H1 (cell line): ENCODE results near the gene CLASP2. TPM values are rescaled to one million over a fixed set of nuclear protein-coding genes. Genes with fewer than 3 reads are reported as not detected.
"Not testable (repeated sequence)": the region's sequence is repeated elsewhere in the genome, so short reads cannot be mapped to it uniquely, and the experiment has no call there.

Source experiments
- CTCF ChIA-PET: fragments of 300-600 bp; sonication (Branson Sonifier 250); formaldehyde crosslinking; loops from one replicate; lab custom pipeline; 2021; ENCODE audit not compliant: partially characterized antibody; lab: Charles Lee
- POLR2A ChIA-PET: fragments of 300-600 bp; sonication (Branson Sonifier 250); formaldehyde crosslinking; loops from one replicate; lab custom pipeline; 2021; ENCODE audit warnings: inconsistent platforms; ENCODE audit not compliant: partially characterized antibody; lab: Charles Lee
- DNase-seq, 2 experiments: peaks; one replicate each; pipeline versions ENCODE4 v3.0.0 to v3.0.0-alpha.2; 2010 to 2022; ENCODE audit warnings: low spot score in 2 of 2, low read depth in 1 of 2, mixed read lengths in 1 of 2
- FAIRE-seq: peaks from 2 replicates; lab custom pipeline; 2011; peaks lifted over from hg19 to GRCh38; lab: Jason Lieb, UNC
- H2AFZ ChIP-seq: 2 replicates; pipeline ENCODE4 v1.8.1; 2012; ENCODE audit warnings: low read length, inconsistent platforms
- H2AK5ac ChIP-seq: 2 replicates; pipeline ENCODE4 v1.6.1; 2013; ENCODE audit warnings: low read depth, low read length
- H2BK120ac ChIP-seq: replicated peaks from 2 replicates; pipeline ENCODE3; 2013; ENCODE audit warnings: low read depth, low read length, inconsistent platforms
- H2BK12ac ChIP-seq: 2 replicates; pipeline ENCODE4 v1.6.1; 2013; ENCODE audit warnings: low read depth, low read length
- H2BK15ac ChIP-seq: 2 replicates; pipeline ENCODE4 v1.6.1; 2013; ENCODE audit warnings: low read length
- H2BK20ac ChIP-seq: 2 replicates; pipeline ENCODE4 v1.6.1; 2013; ENCODE audit warnings: low read length
- H2BK5ac ChIP-seq: 2 replicates; pipeline ENCODE4 v1.6.1; 2013; ENCODE audit warnings: low read depth, low read length
- H3K14ac ChIP-seq: 2 replicates; pipeline ENCODE4 v1.6.1; 2013; ENCODE audit warnings: inconsistent platforms; ENCODE audit not compliant: insufficient read length
- H3K18ac ChIP-seq: 2 replicates; pipeline ENCODE4 v1.6.1; 2013; ENCODE audit warnings: low read length; ENCODE audit errors: extremely low read depth
- H3K23ac ChIP-seq: 2 replicates; pipeline ENCODE4 v1.6.1; 2013; ENCODE audit warnings: inconsistent platforms; ENCODE audit not compliant: insufficient read length
- H3K23me2 ChIP-seq: 2 replicates; pipeline ENCODE4 v1.6.1; 2013; ENCODE audit warnings: low read depth, low read length
- H3K27ac ChIP-seq: 2 replicates; pipeline ENCODE4 v1.6.1; 2011; ENCODE audit warnings: low read depth, low read length, inconsistent platforms
- H3K27me3 ChIP-seq, 4 experiments: replicated peaks in 1 of 4; 1 replicate in 1 of 4; 2 replicates in 3 of 4; pipeline versions ENCODE4 v1.6.1 to v1.8.1; 2011 to 2013; ENCODE audit warnings: low read length in 3 of 4, mild to moderate bottlenecking in 3 of 4, inconsistent platforms in 2 of 4, mixed read lengths in 2 of 4, moderate library complexity in 1 of 4; ENCODE audit not compliant: control insufficient read depth in 3 of 4, insufficient read depth in 3 of 4; ENCODE audit errors: extremely low read depth in 1 of 4
- H3K36me3 ChIP-seq, 4 experiments: 2 replicates each; pipeline versions ENCODE4 v1.6.1 to v1.8.1; 2011 to 2013; ENCODE audit warnings: mild to moderate bottlenecking in 4 of 4, low read length in 3 of 4, moderate library complexity in 2 of 4, control low read depth in 1 of 4, inconsistent platforms in 1 of 4; ENCODE audit not compliant: insufficient read depth in 4 of 4, control insufficient read depth in 2 of 4
- H3K4ac ChIP-seq: replicated peaks from 2 replicates; pipeline ENCODE3; 2013; ENCODE audit warnings: low read length, low read depth, mixed read lengths, inconsistent platforms; ENCODE audit not compliant: insufficient read length
- H3K4me1 ChIP-seq, 4 experiments: replicated peaks in 1 of 4; 1 replicate in 1 of 4; 2 replicates in 3 of 4; pipeline versions ENCODE4 v1.6.1 to v1.8.1; 2011 to 2013; ENCODE audit warnings: low read length in 3 of 4, inconsistent platforms in 2 of 4, mixed read lengths in 1 of 4; ENCODE audit not compliant: insufficient read depth in 4 of 4, control insufficient read depth in 3 of 4
- H3K4me2 ChIP-seq, 2 experiments: 2 replicates each; pipeline versions ENCODE4 v1.6.1 to v1.8.1; 2011 to 2013; ENCODE audit warnings: low read depth in 2 of 2, low read length in 2 of 2, control low read depth in 1 of 2, inconsistent platforms in 1 of 2, mild to moderate bottlenecking in 1 of 2; ENCODE audit not compliant: insufficient read depth in 1 of 2
- H3K4me3 ChIP-seq, 4 experiments: fragments of 200-600, 300-600 bp in 1 of 4; sonication (generic), shearing (Covaris generic), sonication (Bioruptor Twin) in 1 of 4; 2 replicates each; pipeline versions ENCODE4 v1.5.1 to v1.8.1; 2011 to 2016; ENCODE audit warnings: low read length in 4 of 4, low read depth in 3 of 4, control low read depth in 2 of 4, inconsistent platforms in 2 of 4, mild to moderate bottlenecking in 2 of 4, mixed read lengths in 1 of 4, moderate library complexity in 1 of 4; ENCODE audit not compliant: insufficient read depth in 2 of 4; ENCODE audit errors: extremely low read depth in 1 of 4
- H3K56ac ChIP-seq: replicated peaks from 2 replicates; pipeline ENCODE3; 2013; ENCODE audit warnings: low read depth, mild to moderate bottlenecking, mixed read lengths, low read length, inconsistent platforms; ENCODE audit not compliant: insufficient read length
- H3K79me1 ChIP-seq: 2 replicates; pipeline ENCODE4 v1.6.1; 2013; ENCODE audit warnings: low read depth, low read length, control low read depth
- H3K79me2 ChIP-seq, 2 experiments: 2 replicates each; pipeline versions ENCODE4 v1.6.1 to v1.8.1; 2012 to 2013; ENCODE audit warnings: low read length in 2 of 2, mild to moderate bottlenecking in 2 of 2, inconsistent platforms in 1 of 2; ENCODE audit not compliant: insufficient read depth in 2 of 2, control insufficient read depth in 1 of 2
- H3K9ac ChIP-seq, 4 experiments: replicated peaks in 1 of 4; 1 replicate in 1 of 4; 2 replicates in 3 of 4; pipeline versions ENCODE4 v1.6.1 to v1.8.1; 2011 to 2013; ENCODE audit warnings: low read depth in 3 of 4, low read length in 3 of 4, control low read depth in 2 of 4, mild to moderate bottlenecking in 2 of 4, moderate library complexity in 2 of 4, inconsistent platforms in 1 of 4; ENCODE audit errors: extremely low read depth in 1 of 4
- H3K9me3 ChIP-seq, 2 experiments: 2 replicates each; pipeline versions ENCODE4 v1.6.1 to v1.8.1; 2012 to 2013; ENCODE audit warnings: mild to moderate bottlenecking in 2 of 2, moderate library complexity in 2 of 2, control low read depth in 1 of 2, inconsistent platforms in 1 of 2, low read depth in 1 of 2, low read length in 1 of 2, mixed read lengths in 1 of 2; ENCODE audit not compliant: insufficient read depth in 2 of 2
- H4K20me1 ChIP-seq, 2 experiments: replicated peaks in 1 of 2; 2 replicates each; pipeline versions ENCODE3 to v1.8.1; 2011 to 2013; ENCODE audit warnings: inconsistent platforms in 2 of 2, low read length in 2 of 2, mild to moderate bottlenecking in 1 of 2; ENCODE audit not compliant: insufficient read depth in 2 of 2, control insufficient read depth in 1 of 2
- H4K5ac ChIP-seq: 2 replicates; pipeline ENCODE4 v1.6.1; 2013; ENCODE audit warnings: low read length, low read depth, mixed read lengths, inconsistent platforms; ENCODE audit not compliant: insufficient read length
- H4K8ac ChIP-seq: 2 replicates; pipeline ENCODE4 v1.8.0; 2013; ENCODE audit warnings: mild to moderate bottlenecking, moderate library complexity, low read length, inconsistent platforms; ENCODE audit not compliant: insufficient read depth; ENCODE audit errors: extremely low read depth
- H4K91ac ChIP-seq: replicated peaks from 2 replicates; pipeline ENCODE3; 2013; ENCODE audit warnings: low read length, mixed read lengths, inconsistent platforms; ENCODE audit not compliant: insufficient read length
- WGBS, 2 experiments: shearing (Covaris generic) in 1 of 2; methylation state at CpG; one replicate each; pipeline versions ENCODE4 v1.1.6 to v1.1.7; 2013 to 2015; ENCODE audit warnings: low lambda C conversion rate in 2 of 2, mixed read lengths in 2 of 2, inconsistent platforms in 1 of 2, low coverage in 1 of 2, missing lambda C conversion rate in 1 of 2; ENCODE audit not compliant: insufficient replicate concordance in 2 of 2, insufficient coverage in 1 of 2, insufficient read length in 1 of 2; ENCODE audit errors: extremely low coverage in 1 of 2, missing lambda C conversion rate in 1 of 2; 5-methylcytosine and 5-hydroxymethylcytosine counted together
- polyA plus RNA-seq, 7 experiments: library from polyadenylated mRNA; depleted of rRNA in 3 of 7; stranded (reverse) in 5 of 7; unstranded in 2 of 7; fragments of >200 nt in 5 of 7; fragments of 200-250 nt in 2 of 7; gene quantifications; 1 replicate in 5 of 7; 2 replicates in 1 of 7; 4 replicates in 1 of 7; pipeline versions ENCODE4 v1.2.1 to v1.2.3, GENCODE V29; 2011 to 2013; ENCODE audit warnings: missing spikeins in 2 of 7, mixed read lengths in 2 of 7
- total RNA-seq: library from RNA; stranded (reverse); fragmentation: NEBNext Ultra II Directional; extraction: Animal tissue kit (Norgen Biotek cat#: 25700); gene quantifications from 2 replicates; pipeline ENCODE4 v1.2.1, GENCODE V29; 2021

Gene CLASP2
- total and polyA plus RNA-seq, 2 of the 8 experiments (the other 6 are each of a cell fraction or from before 2014, with no cell fraction given) = 21.7 to 58.0 TPM

DNA sequence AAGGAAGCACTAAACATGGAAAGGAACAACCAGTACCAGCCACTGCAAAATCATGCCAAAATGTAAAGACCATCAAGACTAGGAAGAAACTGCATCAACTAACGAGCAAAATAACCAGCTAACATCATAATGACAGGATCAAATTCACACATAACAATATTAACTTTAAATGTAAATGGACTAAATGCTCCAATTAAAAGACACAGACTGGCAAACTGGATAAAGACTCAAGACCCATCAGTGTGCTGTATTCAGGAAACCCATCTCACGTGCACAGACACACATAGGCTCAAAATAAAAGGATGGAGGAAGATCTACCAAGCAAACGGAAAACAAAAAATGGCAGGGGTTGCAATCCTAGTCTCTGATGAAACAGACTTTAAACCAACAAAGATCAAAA, 44.6 kb downstream of the CLASP2 start:
- not testable (repeated sequence) for H3K23me2 ChIP-seq

More for the DNA sequence above, 44.6 kb downstream of the CLASP2 start:
- H2AK5ac ChIP-seq, H3K14ac ChIP-seq, H2BK12ac ChIP-seq, H3K4me2 ChIP-seq, H3K27ac ChIP-seq, H3K56ac ChIP-seq, H3K4me3 ChIP-seq, H3K23ac ChIP-seq, H3K4ac ChIP-seq, H3K79me1 ChIP-seq, H2BK5ac ChIP-seq, H2BK20ac ChIP-seq, H4K8ac ChIP-seq, H3K18ac ChIP-seq, H3K9ac ChIP-seq, DNase-seq, H3K27me3 ChIP-seq, H2BK120ac ChIP-seq, H2BK15ac ChIP-seq, POLR2A ChIA-PET, H4K20me1 ChIP-seq, H4K5ac ChIP-seq, CTCF ChIA-PET, H3K4me1 ChIP-seq, H3K79me2 ChIP-seq, FAIRE-seq, H4K91ac ChIP-seq, H2AFZ ChIP-seq: not testable (repeated sequence)
- WGBS, 2 experiments = 85% methylated on average over 2 of the region's 3 CpGs; no CpG with 5 or more reads in 1 of the 2 experiments
- Histone ChIP-seq H3K9me3 (peaks cover 5 to 11% of the 10 kb centered on the region in 2 experiments; a peak in 2 of 4 replicates), H3K36me3 (peaks cover 0 to 13% (median 5%) of the 10 kb centered on the region in 4 experiments; a peak in 4 of 8 replicates)
